GM12873 (cell line): Measurements from ENCODE around the gene NHERF2.
A peak's percentile ranks its signal among the peaks of the same experiment; 100 is the strongest.

Experiments used
- CTCF ChIP-seq: IDR thresholded peaks from 2 replicates; pipeline ENCODE4 v1.5.1; 2012; ENCODE audit warnings: low read depth, mild to moderate bottlenecking, moderate library complexity, low read length, control low read depth; ENCODE audit not compliant: insufficient read depth; ENCODE audit errors: missing control alignments

Gene NHERF2

GRCh38 chr16:2009791-2010510 is 16.8 kb upstream of the NHERF2 start, which contains the start of gene ZNF598:
Gene ZNF598 (minus strand): TSS chr16:2009821.
- no peak for TF ChIP-seq CTCF

DNA sequence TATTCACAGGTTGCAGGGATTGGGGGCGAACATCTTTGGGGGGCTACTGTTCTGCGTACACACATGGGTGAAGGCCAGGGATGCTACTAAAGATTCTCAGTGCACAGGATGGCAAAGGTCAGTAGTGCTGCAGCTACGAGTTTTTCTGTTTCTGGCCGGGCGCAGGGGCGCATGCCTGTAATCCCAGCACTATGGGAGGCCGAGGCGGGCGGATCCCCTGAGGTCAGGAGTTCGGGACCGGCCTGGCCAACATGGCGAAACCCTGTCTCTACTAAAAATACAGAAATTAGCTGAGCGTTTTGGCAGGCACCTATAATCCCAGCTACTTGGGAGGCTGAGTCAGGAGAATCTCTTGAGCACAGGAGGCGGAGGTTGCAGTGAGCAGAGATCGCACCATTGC is 13.2 kb upstream of the NHERF2 start:
- no peak for TF ChIP-seq CTCF

DNA sequence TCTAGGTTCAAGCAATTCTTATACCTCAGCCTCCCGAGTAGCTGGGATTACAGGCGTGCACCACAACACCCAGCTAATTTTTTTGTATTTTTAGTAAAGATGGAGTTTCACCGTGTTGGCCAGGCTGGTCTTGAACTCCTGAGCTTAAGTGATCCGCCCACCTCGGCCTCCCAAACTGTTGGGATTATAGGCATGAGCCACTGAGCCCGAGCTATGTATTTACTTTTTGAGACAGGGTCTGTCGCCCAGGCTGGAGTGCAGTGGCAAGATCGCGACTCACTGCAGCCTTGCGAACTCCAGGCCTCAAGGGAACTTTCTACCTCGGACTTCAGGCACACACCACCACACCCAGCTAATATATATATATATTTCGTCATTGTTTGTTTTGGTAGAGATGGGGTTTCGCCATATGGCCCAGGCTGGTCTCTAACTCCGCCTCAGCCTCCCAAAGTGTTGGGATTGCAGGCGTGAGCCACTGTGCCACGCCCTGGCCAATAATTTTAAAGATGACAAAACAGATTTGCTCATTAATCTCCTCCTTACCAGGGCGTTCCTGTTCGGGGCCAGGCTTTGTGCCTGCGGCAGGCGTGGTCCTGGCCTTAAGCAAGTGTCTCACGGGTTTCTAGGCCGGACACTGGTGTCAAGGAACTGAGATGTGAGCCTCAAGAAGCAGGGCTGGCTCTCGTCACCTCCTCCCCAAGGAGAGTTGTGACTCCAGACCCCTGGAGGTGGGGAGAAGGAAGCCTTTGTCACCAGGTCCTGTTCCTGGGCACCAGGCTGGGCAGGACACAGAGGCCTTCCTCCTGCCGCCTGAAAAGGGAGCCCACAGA is 11.4 kb upstream of the NHERF2 start:
- no peak for TF ChIP-seq CTCF

GRCh38 chr16:2015947-2016208 is 10.8 kb upstream of the NHERF2 start:
- TF ChIP-seq CTCF: no peak

GRCh38 chr16:2016407-2016922 is 10.2 kb upstream of the NHERF2 start:
- peak; percentile 60 for TF ChIP-seq CTCF

DNA sequence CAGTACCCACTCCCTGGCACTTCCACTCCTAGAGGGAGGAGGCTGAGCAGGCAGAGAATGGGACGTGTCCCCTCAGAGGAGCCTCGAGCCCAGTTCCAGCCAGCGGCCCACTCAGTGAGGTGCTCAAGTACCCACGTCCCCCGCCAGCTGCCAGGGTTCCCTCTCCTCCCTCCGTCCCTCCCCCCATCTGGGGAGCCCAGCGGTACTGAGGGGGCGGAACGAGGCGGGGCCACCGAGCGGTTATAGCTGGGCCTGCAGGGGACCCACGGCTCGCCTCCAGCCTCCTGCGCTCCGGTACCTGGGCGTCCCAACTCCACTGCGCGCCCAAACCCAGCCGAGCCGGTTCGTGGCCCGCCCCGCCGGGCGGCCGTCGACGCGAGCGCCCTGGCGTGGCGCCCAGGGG is 7.2 kb upstream of the NHERF2 start, which contains the start of gene NPW:
Gene NPW (plus strand): TSS at position 268 of the 403 bp plus-strand sequence.
- TF ChIP-seq CTCF: no peak
